LoVo (cell line): ENCODE measurements around the gene RYR3.

ENCODE experiments used
- DNase-seq: peaks from one replicate; pipeline ENCODE4 v3.0.0-alpha.2; 2016; ENCODE audit warnings: low spot score

Gene RYR3

GRCh38 chr15:33310481-33311311, at the start of gene RYR3:
Gene RYR3, plus strand, starts transcription at chr15:33310967. Its CDS starts 79 bp downstream, at chr15:33311046.
- DNase-seq: no peak

- DNase-seq: no peak
These were observed 48.5 kb upstream of the RYR3 start for GRCh38 chr15:33262306-33262705.

GRCh38 chr15:33277689-33278088, 33.1 kb upstream of the RYR3 start:
- no peak for DNase-seq

- peak; percentile 88 for DNase-seq
These were observed 31.8 kb upstream of the RYR3 start for GRCh38 chr15:33278816-33279612.

- no peak for DNase-seq
These were observed 31.1 kb upstream of the RYR3 start for GRCh38 chr15:33279613-33280205.

- DNase-seq: no peak
These were observed 28.3 kb upstream of the RYR3 start for GRCh38 chr15:33282226-33283020.

DNA sequence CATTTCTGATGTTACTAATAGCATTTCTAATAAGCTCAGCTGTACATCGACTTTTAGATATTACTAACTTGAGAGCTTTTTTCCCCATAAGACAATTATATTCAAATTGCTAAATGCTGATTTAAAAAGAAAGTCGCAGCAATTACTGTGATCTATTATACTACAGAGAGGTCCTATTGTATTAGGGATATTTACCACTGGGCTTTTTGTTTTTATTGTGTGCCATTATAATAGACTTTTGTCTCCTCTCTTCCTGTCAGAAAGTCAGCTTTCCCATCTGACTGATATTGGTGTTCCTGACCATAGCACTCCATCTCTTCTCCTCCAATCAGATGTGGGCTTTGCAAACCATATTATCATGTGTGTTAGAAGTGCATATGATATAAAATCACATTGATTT, 27.2 kb upstream of the RYR3 start:
- no peak for DNase-seq

- DNase-seq: no peak
These were observed 26.4 kb upstream of the RYR3 start for GRCh38 chr15:33284336-33284735.

GRCh38 chr15:33292717-33293307, 18.0 kb upstream of the RYR3 start:
- peak; percentile 67 for DNase-seq

- peak; percentile 5 for DNase-seq
These were observed 16.9 kb upstream of the RYR3 start for GRCh38 chr15:33293713-33294334.

GRCh38 chr15:33296050-33296449, 14.7 kb upstream of the RYR3 start:
- DNase-seq: no peak

DNA sequence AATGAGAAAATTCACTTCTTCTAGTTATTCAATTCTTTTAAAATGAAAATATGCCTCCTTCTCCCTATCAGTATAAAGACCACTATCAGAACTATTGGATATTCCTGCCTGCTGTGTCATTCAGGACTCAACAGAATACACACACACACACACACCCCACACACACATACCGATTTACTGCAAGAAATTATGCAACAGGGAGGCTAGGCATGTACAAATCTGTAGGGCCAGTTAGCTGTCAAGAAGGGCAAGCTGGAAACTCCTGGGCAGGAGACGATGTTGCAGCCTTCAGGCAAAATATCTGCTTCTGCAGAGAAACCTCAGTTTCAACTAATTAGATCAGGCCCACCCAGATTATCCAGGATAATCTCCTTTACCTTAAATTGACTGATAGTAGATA, 13.9 kb upstream of the RYR3 start:
- DNase-seq: no peak

DNA sequence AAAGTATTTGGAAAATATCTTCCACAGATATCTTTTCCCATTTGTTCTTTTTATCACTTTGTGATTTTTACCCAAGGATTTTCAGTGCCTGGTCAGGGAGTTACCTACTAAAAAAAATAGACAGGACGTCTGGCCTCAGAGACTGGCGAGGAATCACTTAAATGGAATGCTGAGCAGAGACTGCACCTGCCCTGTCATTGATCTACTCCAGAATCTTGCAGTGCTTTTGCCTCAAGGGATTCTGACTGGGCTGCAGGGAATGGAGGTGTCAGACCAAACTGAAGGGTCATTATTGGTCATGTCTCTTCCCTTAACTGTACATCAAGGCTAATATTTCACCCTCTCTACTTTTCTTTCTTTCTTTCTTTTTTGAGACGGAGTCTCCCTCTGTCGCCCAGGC, 12.1 kb upstream of the RYR3 start:
- DNase-seq: no peak

DNA sequence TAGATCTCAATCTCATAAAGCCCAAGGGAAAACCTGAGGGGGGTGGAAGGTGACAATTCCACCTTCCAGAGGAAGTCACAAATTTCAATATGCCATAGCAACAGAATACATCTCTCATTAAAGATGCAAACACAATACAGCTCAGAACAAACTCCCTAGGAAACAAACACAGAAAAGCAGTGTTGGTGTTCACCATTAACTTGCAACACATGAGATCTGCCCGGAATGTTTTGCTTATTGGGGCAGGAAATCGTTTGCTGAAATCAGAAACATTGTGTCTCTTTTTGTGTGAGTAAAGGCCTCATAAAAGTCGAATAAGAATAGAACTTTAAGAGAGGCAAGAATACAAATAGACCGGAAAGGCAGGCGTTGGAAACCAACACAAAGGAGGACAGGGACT, 5.8 kb upstream of the RYR3 start:
- DNase-seq: no peak

GRCh38 chr15:33309602-33310276, 1.0 kb upstream of the RYR3 start:
- no peak for DNase-seq

DNA sequence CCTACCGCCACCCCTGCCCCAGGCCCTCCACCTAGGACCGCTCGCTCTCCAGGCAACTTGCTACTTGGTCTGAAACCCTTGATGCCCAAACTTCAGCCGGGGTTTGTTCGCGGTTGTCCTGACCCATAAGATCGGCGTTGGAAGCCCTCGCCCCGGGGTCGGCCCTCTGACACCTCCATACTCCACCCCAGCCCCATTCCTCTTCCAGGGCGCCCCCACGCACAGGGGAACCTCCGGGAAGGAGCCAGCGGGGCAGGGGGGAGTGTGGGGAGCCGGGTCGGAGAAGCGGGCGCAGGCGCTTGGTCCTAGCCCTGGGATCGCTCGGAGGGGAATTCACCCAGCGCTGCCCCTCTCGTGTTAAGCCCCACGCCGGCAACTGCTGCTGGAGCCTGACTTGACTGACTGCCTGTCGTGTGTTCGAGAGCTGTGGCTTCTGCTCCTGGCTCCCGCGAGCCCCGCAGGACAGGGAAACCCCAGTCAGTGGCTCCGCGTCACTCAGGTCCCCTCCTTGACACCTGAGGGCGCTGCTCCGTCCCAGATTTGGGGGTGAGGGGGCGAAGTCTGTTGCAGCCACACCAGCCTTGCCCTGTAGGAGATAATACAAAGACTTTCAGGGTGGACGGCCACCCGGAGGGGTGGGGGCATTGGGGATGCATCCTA, 675 bp downstream of the RYR3 start:
- DNase-seq: no peak

- DNase-seq: no peak
These were observed 2.7 kb downstream of the RYR3 start for GRCh38 chr15:33313491-33313890.

- DNase-seq: no peak
These were observed 3.3 kb downstream of the RYR3 start for GRCh38 chr15:33314069-33314468.

DNA sequence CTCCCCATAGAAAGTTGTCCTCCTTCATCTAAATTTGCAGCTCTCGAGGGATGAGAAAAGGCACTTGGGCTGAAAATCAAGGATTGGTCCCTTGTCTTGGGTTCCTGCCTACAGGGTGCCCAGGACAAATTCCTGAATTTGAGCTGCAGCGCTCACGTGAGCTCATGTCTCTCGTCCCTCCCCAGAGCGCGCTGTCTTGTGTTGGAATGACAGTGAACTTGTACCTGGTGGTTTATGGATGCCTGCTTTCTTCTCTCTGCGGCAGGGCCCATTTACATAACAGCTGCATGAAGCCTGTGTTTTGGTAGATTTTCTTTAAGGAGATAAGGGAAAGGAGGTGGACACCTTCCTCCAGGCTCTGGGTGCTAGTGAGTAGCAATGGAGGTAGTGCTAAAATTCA, 4.3 kb downstream of the RYR3 start:
- DNase-seq: no peak

DNA sequence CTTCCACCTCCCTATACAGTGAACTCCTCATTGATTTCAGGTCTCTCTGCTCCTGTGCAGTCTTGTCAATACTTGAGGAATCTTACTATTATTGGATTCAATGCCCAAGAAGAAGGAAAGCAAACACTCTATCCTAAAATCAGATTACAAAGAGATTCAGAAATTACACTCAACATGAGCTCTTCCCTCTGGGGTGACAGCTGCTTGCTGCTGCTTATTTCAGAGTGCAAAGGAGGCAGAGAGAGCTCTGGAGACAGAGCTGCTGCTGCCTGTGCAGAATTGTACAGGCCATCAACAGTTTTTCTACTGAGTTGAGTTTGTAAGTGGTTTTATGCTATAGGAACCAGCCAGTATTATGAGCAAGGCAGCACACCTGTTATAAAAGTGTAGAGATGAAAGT, 7.1 kb downstream of the RYR3 start:
- no peak for DNase-seq
